Testis (tissue), 3 donors: ENCODE results near the gene NUP98. TPM values are rescaled to one million over a fixed set of nuclear protein-coding genes. Genes with fewer than 3 reads are reported as not detected.
"Not testable (repeated sequence)": the region's sequence is repeated elsewhere in the genome, so short reads cannot be mapped to it uniquely, and the experiment has no call there.

Source experiments
- DNase-seq: peaks from one replicate; pipeline ENCODE4 v3.0.0-alpha.2; 2019
- H3K27ac ChIP-seq, 2 donors: fragments of 200-600 bp; sonication (generic); one replicate each; pipeline ENCODE4 v1.5.1; 2019
- H3K27me3 ChIP-seq: fragments of 200-600 bp; sonication (generic); one replicate; pipeline ENCODE4 v1.5.1; 2019
- H3K36me3 ChIP-seq: fragments of 200-600 bp; sonication (generic); one replicate; pipeline ENCODE4 v1.5.1; 2017; ENCODE audit warnings: low read depth; ENCODE audit errors: missing control alignments
- H3K4me1 ChIP-seq: fragments of 200-600 bp; sonication (generic); one replicate; pipeline ENCODE4 v1.5.1; 2019
- H3K4me3 ChIP-seq, 2 donors: fragments of 200-600 bp; sonication (generic); one replicate each; pipeline ENCODE4 v1.5.1; 2017 to 2019
- H3K9me3 ChIP-seq: fragments of 200-600 bp; sonication (generic); one replicate; pipeline ENCODE4 v1.5.1; 2017
- POLR2A ChIP-seq: fragments of 450-650 bp; IDR thresholded peaks from one replicate; pipeline ENCODE4 v1.6.1; 2017; ENCODE audit warnings: antibody characterized with exemption, mild to moderate bottlenecking, moderate library complexity
- WGBS, 2 donors: methylation state at CpG; one replicate each; pipeline ENCODE4 v1.1.5; 2018; 5-methylcytosine and 5-hydroxymethylcytosine counted together
- intact Hi-C: fragments of 100-400 bp; cut with DNase I; formaldehyde crosslinking; loops from one replicate; pipeline ENCODE4 v1.15.1; 2023; ENCODE audit warnings: low total_unique reads
- polyA plus RNA-seq: library from polyadenylated mRNA; stranded (reverse); fragments of 350-450 nt; fragmentation: Illumina TruSeq; extraction: RNeasy Lipid Tissue Mini Kit (QIAGEN cat#74804); gene quantifications from one replicate; pipeline ENCODE4 v1.2.3, GENCODE V29; 2014; ENCODE audit warnings: low read depth, low replicate concordance; ENCODE audit not compliant: insufficient read depth
- total RNA-seq, 2 donors: library from RNA; depleted of rRNA; stranded (reverse); fragments of >200 nt; gene quantifications; one replicate each; pipeline ENCODE4 v1.2.3, GENCODE V29; 2016
- TF ChIP-seq, protein P1 (sequence below), 3 experiments: fragments of 450-650 bp in 2 of 3; fragments of 200-600 bp in 1 of 3; sonication (generic) in 1 of 3; IDR thresholded peaks; one replicate each; pipeline ENCODE4 v1.5.1; 2016 to 2019; ENCODE audit warnings: antibody characterized with exemption in 3 of 3, mild to moderate bottlenecking in 2 of 3, moderate library complexity in 1 of 3

Gene NUP98
- total and polyA plus RNA-seq, 3 donors from 2014 or later = 211 to 354 (median 280) TPM

DNA sequence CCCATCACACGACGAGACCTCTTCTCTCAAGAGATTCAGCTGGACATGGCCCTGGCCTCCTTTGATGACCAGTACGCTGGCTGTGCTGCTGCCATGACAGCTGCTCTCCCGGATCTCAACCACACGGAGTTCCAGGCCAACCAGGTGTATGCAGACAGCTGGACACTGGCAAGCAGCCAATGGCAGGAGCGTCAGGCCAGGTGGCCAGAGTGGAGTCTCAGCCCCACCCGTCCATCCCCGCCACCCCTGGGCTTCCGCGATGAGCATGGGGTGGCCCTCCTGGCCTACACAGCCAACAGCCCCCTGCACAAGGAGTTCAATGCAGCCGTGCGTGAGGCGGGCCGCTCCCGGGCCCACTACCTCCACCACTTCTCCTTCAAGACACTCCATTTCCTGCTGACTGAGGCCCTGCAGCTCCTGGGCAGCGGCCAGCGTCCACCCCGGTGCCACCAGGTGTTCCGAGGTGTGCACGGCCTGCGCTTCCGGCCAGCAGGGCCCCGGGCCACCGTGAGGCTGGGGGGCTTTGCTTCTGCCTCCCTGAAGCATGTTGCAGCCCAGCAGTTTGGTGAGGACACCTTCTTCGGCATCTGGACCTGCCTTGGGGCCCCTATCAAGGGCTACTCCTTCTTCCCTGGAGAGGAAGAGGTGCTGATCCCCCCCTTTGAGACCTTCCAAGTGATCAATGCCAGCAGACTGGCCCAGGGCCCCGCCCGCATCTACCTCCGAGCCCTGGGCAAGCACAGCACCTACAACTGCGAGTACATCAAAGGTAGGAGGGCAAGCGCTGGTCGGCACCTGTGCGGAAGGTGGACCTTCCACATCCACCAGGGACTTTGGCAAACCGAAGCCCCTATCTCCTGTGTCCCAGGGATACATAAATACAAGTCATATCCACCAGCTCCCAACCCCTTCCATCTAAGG lies 137.5 kb downstream of the NUP98 start:
- Histone ChIP-seq H3K27ac (no peak overlapping the region), H3K36me3 (no peaks in the 10 kb centered on the region), H3K27me3 (no peaks in the 10 kb centered on the region), H3K9me3 (no peaks in the 10 kb centered on the region), H3K4me3 (no peak overlapping the region), H3K4me1 (no peaks in the 10 kb centered on the region)
- intact Hi-C loops = no loop called here
- DNase-seq = no peak
- 95 to 96% methylated on average over 24 to 33 of the region's 33 CpGs for WGBS, 2 donors
- TF ChIP-seq POLR2A = no peak
- TF ChIP-seq, protein P1, sequence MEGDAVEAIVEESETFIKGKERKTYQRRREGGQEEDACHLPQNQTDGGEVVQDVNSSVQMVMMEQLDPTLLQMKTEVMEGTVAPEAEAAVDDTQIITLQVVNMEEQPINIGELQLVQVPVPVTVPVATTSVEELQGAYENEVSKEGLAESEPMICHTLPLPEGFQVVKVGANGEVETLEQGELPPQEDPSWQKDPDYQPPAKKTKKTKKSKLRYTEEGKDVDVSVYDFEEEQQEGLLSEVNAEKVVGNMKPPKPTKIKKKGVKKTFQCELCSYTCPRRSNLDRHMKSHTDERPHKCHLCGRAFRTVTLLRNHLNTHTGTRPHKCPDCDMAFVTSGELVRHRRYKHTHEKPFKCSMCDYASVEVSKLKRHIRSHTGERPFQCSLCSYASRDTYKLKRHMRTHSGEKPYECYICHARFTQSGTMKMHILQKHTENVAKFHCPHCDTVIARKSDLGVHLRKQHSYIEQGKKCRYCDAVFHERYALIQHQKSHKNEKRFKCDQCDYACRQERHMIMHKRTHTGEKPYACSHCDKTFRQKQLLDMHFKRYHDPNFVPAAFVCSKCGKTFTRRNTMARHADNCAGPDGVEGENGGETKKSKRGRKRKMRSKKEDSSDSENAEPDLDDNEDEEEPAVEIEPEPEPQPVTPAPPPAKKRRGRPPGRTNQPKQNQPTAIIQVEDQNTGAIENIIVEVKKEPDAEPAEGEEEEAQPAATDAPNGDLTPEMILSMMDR (IDR thresholded peaks at IDR 0.05) = no peak

DNA sequence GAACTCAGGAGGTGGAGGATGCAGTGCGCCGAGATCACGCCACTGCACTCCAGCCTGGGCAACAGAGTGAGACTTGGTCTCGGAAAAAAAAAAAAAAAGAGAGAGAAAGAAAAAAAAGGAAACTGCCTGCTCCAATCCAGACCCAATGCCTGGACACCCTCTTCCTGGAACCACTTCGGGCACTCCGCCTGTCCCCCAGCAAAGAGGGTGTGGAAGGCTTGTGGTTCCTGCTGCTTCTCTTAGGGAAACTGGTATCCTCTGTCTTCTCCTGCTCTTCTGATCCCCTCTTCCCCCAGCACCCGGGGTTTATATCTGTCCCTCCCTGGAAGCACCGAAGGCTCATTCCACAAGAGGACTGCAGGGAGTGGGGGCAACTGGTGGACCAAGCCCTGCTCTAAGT lies 139.1 kb downstream of the NUP98 start:
- no peaks in the 10 kb centered on the region for H3K9me3 ChIP-seq
- no peak for DNase-seq
- TF ChIP-seq, protein P1 (IDR thresholded peaks at IDR 0.05) = no peak
- no peak for TF ChIP-seq POLR2A
- WGBS, 2 donors = 88 to 94% methylated on average over 8 of the region's 8 CpGs
- no peaks in the 10 kb centered on the region for H3K27me3 ChIP-seq
- intact Hi-C loops = no loop called here
- H3K27ac ChIP-seq = no peak overlapping the region
- H3K36me3 ChIP-seq = no peaks in the 10 kb centered on the region
- H3K4me1 ChIP-seq = no peaks in the 10 kb centered on the region
- no peak overlapping the region for H3K4me3 ChIP-seq

DNA sequence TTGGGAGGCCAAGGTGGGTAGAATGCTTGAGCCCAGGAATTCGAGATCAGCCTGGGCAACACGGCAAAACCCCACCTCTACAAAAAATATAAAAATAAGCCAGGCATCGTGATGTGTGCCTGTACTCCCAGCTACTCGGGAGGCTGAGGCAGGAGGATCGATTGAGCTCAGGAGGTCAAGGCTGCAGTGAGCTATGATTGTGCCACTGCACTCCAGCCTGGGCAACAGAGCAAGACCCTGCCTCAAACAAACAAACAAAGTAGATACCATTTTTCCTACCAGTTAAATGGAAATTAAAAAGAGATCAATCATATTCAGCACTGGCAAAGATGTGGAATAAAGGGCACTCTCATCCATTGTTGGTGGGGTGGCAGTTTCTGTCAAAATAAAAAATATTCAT lies 140.0 kb downstream of the NUP98 start:
- H3K4me1 ChIP-seq, H3K9me3 ChIP-seq, H3K27me3 ChIP-seq, DNase-seq, H3K4me3 ChIP-seq, H3K36me3 ChIP-seq, H3K27ac ChIP-seq, intact Hi-C loops: not testable (repeated sequence)
- 90 to 92% methylated on average over 5 of the region's 5 CpGs for WGBS, 2 donors

DNA sequence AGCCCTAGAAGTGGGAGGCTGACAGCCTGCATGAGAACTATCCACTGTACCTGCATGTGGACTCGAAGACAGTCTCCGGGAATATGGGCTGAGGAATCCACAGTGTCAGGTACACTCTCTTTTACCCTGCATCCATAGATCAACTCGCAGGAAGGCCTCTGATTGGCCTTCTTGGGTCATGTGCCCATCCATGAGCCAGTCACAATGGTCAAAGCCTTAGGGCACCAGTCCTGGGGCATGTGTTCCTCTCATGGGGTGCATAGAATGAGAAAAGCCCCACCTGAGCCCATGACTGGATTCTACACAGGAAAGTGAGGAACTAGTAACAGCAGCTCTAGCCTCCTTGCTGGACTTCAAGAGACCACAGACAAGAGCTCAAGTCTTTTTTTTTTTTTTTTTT lies 141.8 kb downstream of the NUP98 start:
- WGBS, 2 donors = 90% methylated on average over 3 of the region's 3 CpGs; no CpG with 5 or more reads in 1 of the 2 donors
- Histone ChIP-seq H3K4me1 (no peaks in the 10 kb centered on the region), H3K9me3 (no peaks in the 10 kb centered on the region), H3K4me3 (no peak overlapping the region), H3K27me3 (no peaks in the 10 kb centered on the region), H3K27ac (no peak overlapping the region), H3K36me3 (no peaks in the 10 kb centered on the region)
- DNase-seq = no peak
- intact Hi-C loops = no loop called here
- no peak for TF ChIP-seq POLR2A
- TF ChIP-seq, protein P1 (IDR thresholded peaks at IDR 0.05) = no peak

DNA sequence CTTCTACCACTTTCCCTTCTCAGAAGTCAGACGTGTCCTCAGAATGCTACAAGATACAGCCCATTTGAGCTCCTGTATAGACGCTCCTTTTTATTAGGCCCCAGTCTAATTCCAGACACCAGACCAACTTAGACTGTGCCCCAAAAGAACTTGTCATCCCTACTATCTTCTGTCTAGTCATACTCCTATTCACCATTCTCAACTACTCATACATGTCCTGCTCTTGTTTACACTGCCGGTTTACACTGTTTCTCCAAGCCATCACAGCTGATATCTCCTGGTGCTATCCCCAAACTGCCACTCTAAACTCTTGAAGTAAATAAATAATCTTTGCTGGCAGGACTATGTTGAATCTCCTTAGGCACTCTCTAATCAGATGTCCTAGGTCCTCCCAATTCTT lies 144.8 kb downstream of the NUP98 start:
- H3K4me3 ChIP-seq, H3K4me1 ChIP-seq, DNase-seq, H3K36me3 ChIP-seq, H3K27ac ChIP-seq, H3K27me3 ChIP-seq, H3K9me3 ChIP-seq, intact Hi-C loops: not testable (repeated sequence)
- 95 to 97% methylated on average over 3 of the region's 3 CpGs for WGBS, 2 donors

DNA sequence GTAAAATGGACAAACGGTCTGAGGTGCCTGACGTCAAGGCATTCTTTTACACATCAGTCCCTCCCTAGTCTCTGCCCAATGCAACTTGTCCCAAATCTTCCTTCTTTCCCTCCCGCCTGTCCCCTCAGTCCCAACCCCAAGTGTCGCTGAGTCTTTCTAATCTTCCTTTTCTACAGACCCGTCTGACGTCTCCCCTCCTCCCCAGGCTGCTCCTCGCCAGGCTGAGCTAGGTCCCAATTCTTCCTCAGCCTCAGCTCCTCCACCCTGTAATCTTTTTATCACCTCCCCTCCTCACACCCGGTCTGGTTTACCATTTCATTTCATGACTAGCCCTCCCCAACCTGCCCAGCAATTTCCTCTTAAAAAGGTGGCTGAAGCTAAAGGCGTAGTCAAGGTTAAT lies 148.0 kb downstream of the NUP98 start:
- H3K4me3 ChIP-seq, H3K27ac ChIP-seq, H3K27me3 ChIP-seq, intact Hi-C loops, H3K4me1 ChIP-seq, H3K36me3 ChIP-seq, H3K9me3 ChIP-seq, DNase-seq: not testable (repeated sequence)
- 43 to 47% methylated on average over 9 of the region's 9 CpGs for WGBS, 2 donors

DNA sequence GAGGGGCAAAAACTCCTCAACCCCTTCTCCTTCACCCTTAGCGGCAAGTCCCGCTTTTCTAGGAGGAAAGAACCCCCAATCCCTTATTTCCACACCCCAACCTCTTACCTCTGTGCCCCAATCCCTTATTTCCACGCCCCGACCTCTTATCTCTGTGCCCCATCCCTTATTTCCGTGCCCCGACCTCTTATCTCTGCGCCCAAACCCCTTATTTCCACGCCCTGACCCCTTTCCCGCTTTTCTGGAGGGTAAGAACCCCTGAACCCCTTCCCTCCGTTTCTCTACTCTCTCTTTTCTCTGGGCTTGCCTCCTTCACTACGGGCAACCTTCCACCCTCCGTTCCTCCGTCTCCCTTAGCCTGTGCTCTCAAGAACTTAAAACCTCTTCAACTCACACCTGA lies 148.5 kb downstream of the NUP98 start:
- H3K36me3 ChIP-seq, H3K9me3 ChIP-seq, H3K27ac ChIP-seq, intact Hi-C loops, H3K4me1 ChIP-seq, DNase-seq, H3K4me3 ChIP-seq, H3K27me3 ChIP-seq: not testable (repeated sequence)
- WGBS, 2 donors = 78 to 85% methylated on average over 13 of the region's 13 CpGs
